Activated CD8-positive, alpha-beta memory T cell treated with anti-CD3 and anti-CD28 coated beads, Interleukin-2, amount 50 U/mL, for 4 hours (primary cell): ENCODE measurements around the gene ESYT3.
"Not testable (repeated sequence)": the region's sequence is repeated elsewhere in the genome, so short reads cannot be mapped to it uniquely, and the experiment has no call there.

Experiments used
- DNase-seq: peaks from one replicate; pipeline ENCODE4 v3.0.0-alpha.2; 2020

The ESYT3 gene

GRCh38 chr3:138408751-138409570 is 25.5 kb upstream of the ESYT3 start:
- DNase-seq: no peak

- DNase-seq: no peak
These were observed 21.4 kb upstream of the ESYT3 start for GRCh38 chr3:138412821-138413551.

- DNase-seq: not testable (repeated sequence)
These were observed 18.2 kb upstream of the ESYT3 start for GRCh38 chr3:138416236-138416635.

- peak; percentile 61 for DNase-seq
These were observed 16.8 kb upstream of the ESYT3 start for GRCh38 chr3:138417559-138417982.

GRCh38 chr3:138418601-138419206 is 15.7 kb upstream of the ESYT3 start:
- DNase-seq: no peak

- no peak for DNase-seq
These were observed 11.1 kb upstream of the ESYT3 start for GRCh38 chr3:138423316-138423715.

GRCh38 chr3:138424323-138424722 is 10.1 kb upstream of the ESYT3 start:
- DNase-seq: no peak

GRCh38 chr3:138426211-138426610 is 8.2 kb upstream of the ESYT3 start:
- DNase-seq: no peak

GRCh38 chr3:138426754-138427153 is 7.7 kb upstream of the ESYT3 start:
- DNase-seq: not testable (repeated sequence)

GRCh38 chr3:138429665-138430064 is 4.8 kb upstream of the ESYT3 start:
- DNase-seq: no peak

- no peak for DNase-seq
These were observed 1.7 kb upstream of the ESYT3 start for GRCh38 chr3:138432576-138433240.

- DNase-seq: no peak
These were observed 532 bp upstream of the ESYT3 start for GRCh38 chr3:138433892-138434275.

GRCh38 chr3:138434875-138435772 is 708 bp downstream of the ESYT3 start:
- DNase-seq: no peak

- DNase-seq: no peak
These were observed 1.4 kb downstream of the ESYT3 start for GRCh38 chr3:138435840-138436239.

- DNase-seq: no peak
These were observed 2.9 kb downstream of the ESYT3 start for GRCh38 chr3:138437281-138437680.

GRCh38 chr3:138438896-138439295 is 4.5 kb downstream of the ESYT3 start:
- no peak for DNase-seq

GRCh38 chr3:138439646-138440045 is 5.2 kb downstream of the ESYT3 start:
- no peak for DNase-seq

GRCh38 chr3:138440121-138440521 is 5.7 kb downstream of the ESYT3 start:
- DNase-seq: no peak

- DNase-seq: no peak
These were observed 6.2 kb downstream of the ESYT3 start for GRCh38 chr3:138440596-138440995.

- no peak for DNase-seq
These were observed 6.8 kb downstream of the ESYT3 start for GRCh38 chr3:138441256-138441655.

GRCh38 chr3:138441742-138442141 is 7.3 kb downstream of the ESYT3 start:
- no peak for DNase-seq

- no peak for DNase-seq
These were observed 8.0 kb downstream of the ESYT3 start for GRCh38 chr3:138442433-138442832.
